GM04503 (cell line): Measurements from ENCODE around the gene NELL1.

ENCODE experiments used
- DNase-seq: peaks from one replicate; pipeline ENCODE4 v3.0.0-alpha.2; 2012; ENCODE audit warnings: low read depth

Gene NELL1

GRCh38 chr11:21426931-21427330 is 757.5 kb downstream of the NELL1 start:
- DNase-seq: no peak

- DNase-seq: no peak
These were observed 758.3 kb downstream of the NELL1 start for GRCh38 chr11:21427726-21428125.

DNA sequence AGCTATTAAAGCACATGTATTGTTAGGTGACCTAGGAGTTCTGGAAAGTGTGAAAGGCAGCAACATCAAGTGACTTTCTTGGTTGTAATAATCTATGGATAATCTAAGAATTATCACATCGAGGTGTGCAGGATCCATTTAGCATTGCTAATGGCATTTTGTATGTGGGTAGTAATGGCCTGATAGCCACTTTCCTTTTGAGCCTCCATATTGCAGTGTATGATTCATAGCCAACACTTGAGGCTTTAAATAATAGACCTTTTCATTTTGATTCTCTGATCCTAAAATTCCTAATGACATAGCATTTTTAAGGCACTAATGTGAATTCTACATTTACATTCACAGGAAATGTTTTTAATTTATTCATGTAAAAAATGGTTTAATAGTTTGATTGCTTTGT is 759.4 kb downstream of the NELL1 start:
- no peak for DNase-seq

GRCh38 chr11:21429401-21429800 is 760.0 kb downstream of the NELL1 start:
- DNase-seq: no peak

DNA sequence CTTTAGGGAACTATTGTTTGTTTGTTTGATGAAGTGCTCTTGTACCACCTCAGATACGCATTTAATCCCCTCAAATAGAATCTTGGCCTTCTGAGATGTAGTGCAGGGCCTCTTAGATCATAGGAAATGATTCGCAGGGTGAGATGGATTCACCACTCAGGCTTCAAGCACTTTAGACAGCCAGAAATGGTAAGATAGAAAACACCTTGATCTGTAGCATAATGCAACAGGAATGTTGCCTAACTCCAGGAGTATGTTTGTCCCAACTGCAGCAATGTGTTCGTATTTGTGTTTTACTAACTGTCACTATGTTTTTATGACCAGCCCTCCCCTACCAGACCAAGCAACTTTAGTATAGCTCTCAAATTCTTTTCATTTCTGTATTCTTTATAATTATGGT is 761.2 kb downstream of the NELL1 start:
- DNase-seq: no peak

DNA sequence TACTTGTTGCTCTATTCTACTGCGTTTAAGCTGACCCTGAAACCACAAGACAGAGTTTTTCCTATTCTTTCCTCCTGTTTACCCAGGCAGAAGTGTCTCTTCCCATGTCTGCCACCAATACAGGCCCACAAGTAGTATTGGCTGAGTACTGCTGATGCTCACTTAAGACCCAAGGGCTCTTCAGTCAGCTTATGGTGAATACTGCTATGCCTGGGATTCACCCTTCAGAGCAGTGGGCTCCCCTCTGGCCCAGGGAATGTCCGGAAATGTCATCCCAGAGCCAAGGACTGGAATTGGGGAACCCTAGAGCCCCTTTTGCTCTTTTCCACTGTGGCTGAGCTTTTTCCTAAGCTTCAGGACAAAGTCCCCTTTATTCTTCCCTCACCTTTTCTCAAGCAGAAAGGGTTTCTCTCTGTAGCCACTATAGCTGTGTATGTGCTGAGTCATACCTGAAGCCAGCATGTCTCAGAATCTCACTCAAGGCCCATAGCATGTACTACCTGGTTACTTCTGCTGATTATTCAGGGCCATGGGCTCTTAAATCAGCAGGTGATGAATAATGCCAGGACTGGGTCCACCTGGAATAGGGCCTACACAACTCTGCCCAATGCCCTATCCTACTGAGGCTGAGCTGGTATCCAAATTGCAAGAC is 777.7 kb downstream of the NELL1 start:
- DNase-seq: no peak

GRCh38 chr11:21447871-21448270 is 778.5 kb downstream of the NELL1 start:
- no peak for DNase-seq

- no peak for DNase-seq
These were observed 786.8 kb downstream of the NELL1 start for GRCh38 chr11:21456186-21456585.

DNA sequence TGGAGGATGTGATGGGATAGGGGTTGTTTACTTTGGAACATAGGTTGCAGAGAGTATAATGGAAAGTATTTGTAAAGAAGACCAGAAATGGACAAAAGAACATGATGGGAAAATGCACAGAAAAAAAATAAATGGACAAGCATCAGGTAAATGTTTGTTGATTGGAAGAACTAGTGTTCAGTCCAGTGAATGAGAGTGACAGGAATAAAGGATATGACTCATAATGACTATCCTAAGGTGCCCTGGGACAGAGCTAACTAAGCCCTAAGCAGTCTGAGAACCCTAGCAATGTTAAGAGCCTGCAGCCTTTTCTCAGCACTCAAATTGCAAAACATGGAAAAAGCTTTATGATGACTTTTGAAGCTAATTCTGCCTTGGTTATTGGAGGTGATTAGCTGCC is 790.7 kb downstream of the NELL1 start:
- no peak for DNase-seq

DNA sequence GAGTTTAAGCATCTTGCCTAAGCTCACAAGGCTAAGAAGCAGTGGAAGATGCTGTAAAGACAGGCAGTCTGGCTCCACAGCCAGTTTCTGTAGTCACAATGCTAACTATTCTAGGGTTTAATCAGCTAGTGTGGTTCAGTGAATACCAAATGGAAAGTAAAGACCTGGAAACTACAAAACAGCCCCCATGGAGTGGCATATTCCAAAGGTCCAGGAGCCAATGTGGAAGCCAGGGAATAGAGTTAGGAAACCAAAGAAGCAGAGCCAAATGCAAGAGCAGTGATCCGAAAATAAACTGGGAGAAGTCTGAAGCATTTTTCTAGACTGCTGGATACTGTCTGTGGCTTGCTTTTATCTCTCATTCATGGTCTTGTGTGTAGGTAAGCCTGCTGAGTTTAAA is 792.3 kb downstream of the NELL1 start:
- no peak for DNase-seq

DNA sequence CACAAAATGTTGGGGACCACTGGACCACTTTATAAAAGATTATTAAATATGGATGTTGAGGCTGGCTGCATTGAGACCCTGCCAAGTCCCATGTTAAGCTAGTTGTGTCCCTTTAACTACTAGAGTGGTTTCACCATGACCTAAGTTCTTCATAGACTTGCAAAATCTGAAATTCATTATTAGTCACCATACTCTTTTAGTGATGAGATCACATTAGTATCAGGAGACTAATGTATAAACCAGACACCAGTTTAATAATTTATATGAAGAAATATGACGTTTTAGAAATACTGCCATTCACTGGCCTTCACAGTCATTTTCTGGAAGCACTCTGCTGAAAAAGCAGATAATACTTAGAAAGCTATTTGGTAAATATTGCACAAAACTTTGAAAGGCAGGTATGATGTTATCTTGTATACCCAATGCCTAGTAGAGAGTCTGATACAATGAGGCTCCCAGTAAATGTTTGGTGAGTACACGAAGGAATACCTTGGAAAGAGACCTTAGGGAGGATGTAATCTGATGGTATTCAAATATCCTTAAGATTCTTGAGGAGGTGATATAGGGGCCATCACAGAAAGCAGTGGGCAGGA is 795.3 kb downstream of the NELL1 start:
- DNase-seq: no peak

DNA sequence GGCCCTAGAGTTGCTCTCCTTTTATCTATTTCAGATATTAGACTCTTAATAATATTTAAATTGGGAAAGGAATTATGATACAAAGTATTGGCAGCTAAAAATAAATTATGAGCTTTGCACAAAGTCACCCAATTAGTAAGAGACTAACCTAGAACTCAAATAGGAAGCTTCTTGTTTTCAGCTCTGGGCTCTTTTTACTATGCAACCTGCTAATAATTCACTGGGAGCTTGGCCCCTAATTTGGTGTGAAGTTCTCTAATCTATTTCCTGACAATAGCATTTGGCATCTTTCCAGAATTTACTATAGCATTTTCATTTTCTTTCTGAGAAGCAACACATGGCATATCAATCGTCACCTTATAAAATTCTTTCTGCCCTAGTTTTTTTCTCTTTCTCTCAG is 795.8 kb downstream of the NELL1 start:
- no peak for DNase-seq

GRCh38 chr11:21465920-21466319 is 796.5 kb downstream of the NELL1 start:
- no peak for DNase-seq

GRCh38 chr11:21470521-21470920 is 801.1 kb downstream of the NELL1 start:
- no peak for DNase-seq

GRCh38 chr11:21472261-21472660 is 802.9 kb downstream of the NELL1 start:
- DNase-seq: no peak

- DNase-seq: no peak
These were observed 805.1 kb downstream of the NELL1 start for GRCh38 chr11:21474529-21474928.

DNA sequence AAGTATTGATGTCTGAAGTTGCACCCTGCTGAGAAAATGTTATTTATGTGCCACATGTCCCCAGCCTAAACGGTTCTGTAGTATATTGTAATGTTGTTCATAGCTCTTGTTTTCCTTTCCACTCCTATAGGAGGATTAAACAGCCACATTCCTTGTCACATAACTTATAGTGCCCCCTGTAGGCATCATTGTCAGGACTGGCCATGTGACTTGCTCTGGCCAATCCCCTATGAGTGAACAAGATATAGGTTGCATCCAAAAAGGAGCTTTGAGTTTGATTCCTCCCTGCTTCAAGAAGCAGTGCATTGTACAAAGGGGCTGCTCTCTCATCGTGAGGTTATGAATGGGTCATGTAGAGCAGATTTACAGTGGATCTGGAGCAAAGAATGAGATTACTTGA is 805.9 kb downstream of the NELL1 start:
- DNase-seq: no peak

DNA sequence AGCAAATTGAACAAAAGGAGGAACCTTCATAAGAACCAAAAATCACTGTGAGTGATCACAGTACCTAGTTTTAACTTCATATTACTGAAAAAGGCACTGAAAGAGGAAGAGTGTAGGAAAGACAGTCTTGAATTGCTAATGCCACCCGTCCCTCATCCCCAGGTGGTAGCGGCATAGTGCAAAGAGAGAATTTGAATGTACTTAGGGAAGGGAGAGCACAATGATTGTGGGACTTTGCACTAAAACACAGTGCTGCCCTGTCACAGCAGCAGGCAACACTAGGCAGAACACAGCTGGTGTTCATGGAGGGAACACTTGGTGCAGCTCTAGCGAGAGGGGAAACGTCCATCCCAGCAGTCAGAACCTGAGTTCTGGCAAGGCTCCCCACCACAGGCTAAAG is 807.2 kb downstream of the NELL1 start:
- no peak for DNase-seq

DNA sequence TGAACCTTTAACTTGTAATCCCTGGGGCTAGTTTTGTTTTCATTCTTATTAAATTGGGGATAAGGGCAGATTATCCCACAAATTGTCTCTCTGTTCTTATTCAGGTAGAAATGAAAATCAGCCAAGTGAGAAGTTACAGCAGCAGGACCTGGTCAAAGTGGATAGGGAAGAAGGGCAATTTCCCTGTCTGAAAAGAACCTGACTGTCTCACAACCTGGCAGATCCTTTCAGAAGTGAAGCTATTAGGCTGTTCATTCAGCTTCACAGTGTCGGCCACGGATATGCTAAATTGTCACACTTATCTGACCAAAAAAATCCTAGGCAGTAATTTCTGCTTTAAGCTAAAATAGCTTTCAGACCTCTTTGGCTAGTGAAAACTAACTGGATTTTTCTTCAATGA is 810.9 kb downstream of the NELL1 start:
- DNase-seq: no peak

DNA sequence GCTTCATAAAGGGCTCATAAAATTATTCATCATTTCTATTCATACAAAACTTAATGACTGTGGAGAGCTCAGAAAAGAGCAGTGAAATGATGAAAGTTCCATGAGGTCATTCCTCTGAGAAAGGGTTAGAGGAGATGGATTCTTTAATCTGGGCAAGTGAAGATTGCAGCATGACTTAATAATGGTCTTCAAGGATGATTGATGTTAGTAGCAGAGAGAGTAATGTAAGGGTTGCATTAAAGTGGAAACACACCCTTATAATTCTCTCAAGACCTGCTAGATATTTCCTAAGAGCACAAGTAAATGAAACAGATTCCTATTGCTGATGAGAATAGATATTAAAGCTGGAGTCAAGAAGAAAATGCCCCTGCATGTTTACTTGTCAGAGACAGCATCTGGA is 811.9 kb downstream of the NELL1 start:
- DNase-seq: no peak

DNA sequence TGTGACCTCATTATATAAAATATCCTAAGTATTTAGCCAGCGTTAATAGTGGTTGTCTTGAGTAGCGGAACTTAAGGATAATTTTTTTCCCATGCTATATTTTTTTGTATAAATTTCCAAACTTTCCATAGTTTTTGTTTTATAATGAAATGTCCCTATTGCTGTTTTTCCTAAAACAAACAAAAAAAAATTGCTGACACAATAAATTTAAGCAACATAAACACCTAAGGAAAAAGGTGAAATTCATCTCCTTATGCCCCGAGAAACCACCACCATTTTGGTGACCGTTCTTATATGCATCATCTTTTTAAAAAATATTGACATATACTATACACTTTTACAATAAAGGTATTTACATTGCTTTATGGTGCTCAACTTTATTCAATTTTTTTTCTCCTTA is 814.7 kb downstream of the NELL1 start:
- DNase-seq: no peak

- DNase-seq: no peak
These were observed 815.6 kb downstream of the NELL1 start for GRCh38 chr11:21485006-21485405.

GRCh38 chr11:21485426-21485825 is 816.0 kb downstream of the NELL1 start:
- DNase-seq: no peak

DNA sequence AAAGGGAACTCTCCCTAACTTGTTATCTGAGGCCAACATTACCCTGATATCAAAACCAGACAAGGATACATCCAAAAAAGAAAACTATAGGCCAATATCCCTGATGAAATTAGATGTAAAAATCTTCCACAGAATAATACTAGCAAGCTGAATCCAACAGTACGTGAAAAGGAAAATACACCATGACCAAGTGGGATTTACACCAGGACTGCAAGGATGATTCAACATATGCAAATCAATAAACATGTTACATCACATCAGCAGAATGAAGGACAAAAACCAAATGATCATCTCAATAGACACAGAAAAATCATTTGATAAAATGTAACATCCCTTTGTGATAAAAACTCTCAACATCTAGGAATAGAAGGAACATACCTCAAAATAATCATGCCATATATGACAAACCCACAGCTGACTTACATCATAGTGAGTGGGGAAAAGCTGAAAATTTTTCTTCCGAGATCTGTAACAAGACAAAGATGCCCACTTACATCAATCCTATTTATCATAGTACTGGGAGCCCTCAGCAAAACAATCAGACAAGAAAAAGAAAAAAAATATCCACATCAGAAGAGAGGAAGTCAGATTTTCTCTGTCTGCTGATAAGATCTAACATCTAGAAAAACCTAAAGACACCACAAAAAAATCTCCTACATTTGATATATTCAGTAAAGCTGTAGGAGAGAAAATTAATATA is 820.2 kb downstream of the NELL1 start:
- DNase-seq: no peak
